GM12873 (cell line): ENCODE data around the gene TNFRSF9.

ENCODE experiments used
- CTCF ChIP-seq: IDR thresholded peaks from 2 replicates; pipeline ENCODE4 v1.5.1; 2012; ENCODE audit warnings: low read depth, mild to moderate bottlenecking, moderate library complexity, low read length, control low read depth; ENCODE audit not compliant: insufficient read depth; ENCODE audit errors: missing control alignments

The TNFRSF9 gene

DNA sequence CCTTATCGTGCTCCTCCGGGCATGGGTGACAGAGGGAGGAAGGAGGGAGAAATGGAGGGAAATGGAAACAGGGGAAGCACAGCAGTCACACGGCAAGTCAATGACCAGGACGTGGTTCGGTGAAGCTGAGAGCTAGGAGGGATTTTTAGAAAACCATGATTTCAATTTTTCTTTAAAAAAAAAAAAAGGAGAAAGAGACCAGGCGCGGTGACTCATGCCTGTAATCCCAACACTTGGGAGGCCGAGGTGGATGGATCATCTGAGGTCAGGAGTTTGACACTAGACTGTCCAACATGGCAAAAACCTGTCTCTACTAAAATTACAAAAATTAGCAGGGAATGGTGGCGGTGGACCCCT lies 776 bp upstream of the TNFRSF9 start:
- no peak for TF ChIP-seq CTCF

DNA sequence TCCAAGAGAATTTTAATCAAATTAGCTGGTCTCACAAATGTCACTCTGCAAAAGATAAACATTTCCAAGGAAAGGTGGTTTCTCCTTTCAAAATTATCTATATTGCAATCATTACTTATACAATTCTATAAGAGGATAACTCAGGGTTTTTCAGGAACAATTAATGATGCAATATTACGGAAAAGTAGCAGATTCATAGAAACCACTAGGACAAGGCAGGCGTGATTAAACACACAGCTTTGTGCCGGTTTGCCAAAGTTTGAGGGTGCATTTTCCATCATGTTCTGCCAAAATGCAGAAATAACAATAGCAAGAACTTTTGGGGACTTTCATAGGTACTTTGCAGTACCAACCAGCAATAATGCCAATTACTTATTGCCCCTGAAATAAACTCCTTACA lies 605 bp downstream of the TNFRSF9 start:
- TF ChIP-seq CTCF = no peak

DNA sequence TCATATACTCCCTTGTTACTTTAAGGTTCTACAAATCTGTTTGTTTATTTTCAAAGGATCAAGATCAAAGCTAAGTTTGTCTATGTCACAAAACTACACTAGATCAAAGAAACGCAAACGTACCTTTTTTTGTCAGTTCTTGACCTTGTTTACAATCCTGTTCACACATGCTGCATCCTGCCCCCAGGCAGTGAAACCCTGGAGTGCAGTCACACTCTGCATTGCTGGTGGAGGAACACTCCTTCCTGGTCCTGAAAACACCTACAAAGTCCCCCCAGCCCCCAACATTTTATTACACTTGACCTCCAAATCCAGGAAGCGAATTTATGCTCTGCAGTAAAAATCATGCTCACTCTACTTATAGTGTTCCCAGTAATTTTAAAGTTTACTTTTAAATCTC lies 2.6 kb downstream of the TNFRSF9 start:
- no peak for TF ChIP-seq CTCF

GRCh38 chr1:7932524-7933138 lies 8.0 kb downstream of the TNFRSF9 start:
- TF ChIP-seq CTCF = no peak

GRCh38 chr1:7931446-7931812 lies 9.2 kb downstream of the TNFRSF9 start:
- TF ChIP-seq CTCF = no peak

DNA sequence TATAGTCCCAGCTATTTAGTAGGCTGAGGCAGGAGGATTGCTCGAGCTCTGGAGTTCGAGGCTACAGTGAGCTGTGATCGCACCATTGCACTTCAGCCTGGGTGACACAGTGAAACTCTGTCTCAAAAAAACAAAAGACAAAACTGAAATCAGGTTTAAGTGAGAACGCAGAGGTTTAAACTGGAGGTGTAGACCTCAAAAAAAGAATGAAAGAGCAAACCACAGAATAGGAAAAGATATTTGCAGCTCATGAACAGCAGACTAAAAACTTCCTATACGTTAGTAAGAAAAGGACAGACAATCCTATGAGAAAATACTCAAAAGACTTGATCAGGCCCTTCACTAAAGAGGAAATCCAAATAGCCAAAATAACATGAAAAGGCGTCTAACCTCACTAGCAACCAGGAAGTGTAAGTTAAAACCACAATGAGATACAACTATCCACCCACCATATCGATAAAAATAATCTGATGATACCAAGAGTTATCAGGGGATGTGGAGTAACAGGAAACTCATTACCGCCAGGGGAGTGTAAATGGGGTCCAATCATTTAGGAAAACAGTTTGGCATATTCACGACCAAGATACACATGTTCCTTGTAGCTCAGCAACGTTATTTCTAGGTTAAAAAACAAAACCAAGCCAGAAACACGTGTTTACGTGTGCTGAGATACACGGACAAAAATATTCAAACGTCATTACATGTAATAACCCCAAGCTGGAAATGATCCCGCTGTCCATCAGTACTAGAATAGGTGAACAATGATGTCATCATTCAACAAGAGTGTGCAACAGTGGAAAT lies 9.8 kb downstream of the TNFRSF9 start:
- TF ChIP-seq CTCF = no peak

DNA sequence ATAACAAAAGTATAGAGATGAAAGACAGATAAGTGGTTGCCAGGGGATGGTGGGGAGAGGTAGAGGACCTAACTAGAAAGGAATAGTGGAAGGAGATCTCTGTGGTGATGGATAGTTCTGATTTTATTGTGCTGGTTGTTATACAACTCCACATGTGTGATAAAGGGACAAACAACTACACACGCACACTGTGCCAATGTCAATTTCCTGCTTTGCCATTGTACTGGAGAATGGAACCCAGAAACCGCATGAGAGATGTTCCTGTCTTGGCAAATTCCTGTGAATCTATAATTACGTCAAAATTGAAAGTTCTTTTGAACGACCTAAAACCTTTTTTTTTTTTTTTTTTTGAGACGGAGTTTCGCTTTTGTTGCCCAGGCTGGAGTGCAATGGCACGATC lies 11.0 kb downstream of the TNFRSF9 start:
- no peak for TF ChIP-seq CTCF
